B cell (primary cell): ENCODE results near the gene WDR43.

Source experiments
- CTCF ChIP-seq: fragments of 200-600 bp; IDR thresholded peaks from one replicate; pipeline ENCODE4 v1.8.0; 2022; ENCODE audit warnings: antibody characterized with exemption, mild to moderate bottlenecking
- EZH2 ChIP-seq: IDR thresholded peaks from 2 replicates; pipeline ENCODE4 v1.6.1; 2012; ENCODE audit warnings: borderline replicate concordance, low read depth, mild to moderate bottlenecking, moderate library complexity, low read length; ENCODE audit not compliant: insufficient read depth, poor library complexity, severe bottlenecking

GRCh38 chr2:28980368-28981015 lies 86.0 kb downstream of the WDR43 start:
- TF ChIP-seq CTCF, result no peak
- TF ChIP-seq EZH2, result no peak
